CMK (cell line): ENCODE data around the gene LELP1.
A peak's percentile ranks its signal among the peaks of the same experiment; 100 is the strongest.
"Not testable (repeated sequence)": the region's sequence is repeated elsewhere in the genome, so short reads cannot be mapped to it uniquely, and the experiment has no call there.

Experiments used
- DNase-seq: peaks from one replicate; pipeline ENCODE4 v3.0.0-alpha.2; 2010; ENCODE audit warnings: low read depth

The LELP1 gene

GRCh38 chr1:153203130-153203529 lies at the start of gene LELP1:
Gene LELP1 (plus strand): TSS chr1:153203430. CDS start chr1:153204708, 1,278 bp downstream.
- DNase-seq = no peak

DNA sequence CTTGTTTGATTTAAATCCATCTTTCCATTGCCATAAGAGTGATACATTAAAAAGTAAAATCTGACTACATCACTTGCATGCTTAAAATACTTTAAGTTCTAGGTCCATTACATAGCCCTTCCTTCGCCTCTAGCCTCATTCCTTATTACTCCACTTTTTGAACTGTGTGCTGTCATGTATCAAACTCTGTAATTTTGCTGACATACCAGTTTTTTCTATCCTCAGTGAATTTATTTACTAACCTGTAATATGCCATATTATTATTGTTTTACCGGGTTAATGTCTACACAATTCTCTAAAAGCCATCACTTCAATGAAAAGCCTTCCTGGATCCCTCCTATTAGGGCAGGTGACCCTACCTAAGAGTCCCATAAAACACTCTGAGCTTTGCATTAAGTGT lies 47.7 kb upstream of the LELP1 start:
- DNase-seq = no peak

- DNase-seq = no peak
These were observed 34.5 kb upstream of the LELP1 start for GRCh38 chr1:153168686-153169085.

- DNase-seq = no peak
These were observed 28.6 kb upstream of the LELP1 start for GRCh38 chr1:153174624-153175023.

DNA sequence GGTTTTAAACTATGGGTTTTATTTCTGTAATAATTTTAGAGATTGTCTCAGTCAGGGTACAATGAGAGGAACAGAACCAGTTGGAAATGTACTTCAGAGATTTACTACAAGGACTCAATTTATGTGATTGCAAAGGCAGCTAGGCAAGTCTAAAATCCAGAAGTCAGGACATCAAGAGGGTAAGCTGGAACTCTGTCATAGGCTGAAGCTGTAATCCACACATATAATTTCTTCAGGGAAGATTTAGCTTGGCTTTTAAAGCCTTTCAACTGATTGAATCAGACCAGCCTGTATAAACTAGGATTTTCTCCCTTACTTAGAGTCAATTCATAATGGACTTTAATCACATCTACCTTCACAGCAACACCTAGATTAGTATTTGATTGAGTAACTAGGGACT lies 24.3 kb upstream of the LELP1 start:
- no peak for DNase-seq

- DNase-seq = no peak
These were observed 22.7 kb upstream of the LELP1 start for GRCh38 chr1:153180556-153180955.

DNA sequence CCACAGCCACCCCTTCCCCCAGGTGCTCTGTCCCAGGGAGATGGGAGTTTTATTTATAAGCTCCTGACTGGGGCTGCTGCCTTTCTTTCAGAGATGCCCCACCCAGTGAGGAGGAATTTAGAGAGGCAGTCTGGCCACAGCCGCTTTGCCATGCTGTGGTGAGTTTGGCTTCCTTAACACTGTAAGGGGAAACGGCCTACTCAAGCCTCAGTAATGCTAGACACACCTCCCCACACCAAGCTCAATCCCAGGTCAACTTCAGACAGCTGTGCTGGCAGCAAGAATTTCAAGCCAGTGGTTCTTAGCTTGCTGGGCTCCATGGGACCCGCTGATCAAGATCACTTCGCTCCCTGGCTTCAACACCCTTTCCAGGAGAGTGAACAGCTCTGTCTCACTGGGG lies 14.9 kb upstream of the LELP1 start:
- not testable (repeated sequence) for DNase-seq

DNA sequence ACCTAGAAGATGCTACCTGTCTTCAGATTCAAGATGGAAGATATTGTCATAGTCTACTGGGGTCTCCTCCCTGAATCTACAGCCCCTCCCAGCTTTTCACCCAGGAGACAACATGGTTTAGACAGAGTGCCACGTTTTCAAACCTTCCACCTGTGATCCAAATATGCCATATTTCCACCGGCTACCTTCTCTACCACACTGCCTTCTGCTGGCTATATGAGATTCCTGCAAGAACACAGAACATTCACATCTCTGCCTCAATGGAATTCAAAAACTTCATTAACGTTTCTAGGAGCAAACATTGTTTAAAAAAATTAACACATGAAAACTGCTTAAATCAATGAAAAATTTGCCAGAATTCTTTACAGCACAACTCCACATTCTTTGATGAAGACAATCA lies 12.9 kb upstream of the LELP1 start:
- no peak for DNase-seq

DNA sequence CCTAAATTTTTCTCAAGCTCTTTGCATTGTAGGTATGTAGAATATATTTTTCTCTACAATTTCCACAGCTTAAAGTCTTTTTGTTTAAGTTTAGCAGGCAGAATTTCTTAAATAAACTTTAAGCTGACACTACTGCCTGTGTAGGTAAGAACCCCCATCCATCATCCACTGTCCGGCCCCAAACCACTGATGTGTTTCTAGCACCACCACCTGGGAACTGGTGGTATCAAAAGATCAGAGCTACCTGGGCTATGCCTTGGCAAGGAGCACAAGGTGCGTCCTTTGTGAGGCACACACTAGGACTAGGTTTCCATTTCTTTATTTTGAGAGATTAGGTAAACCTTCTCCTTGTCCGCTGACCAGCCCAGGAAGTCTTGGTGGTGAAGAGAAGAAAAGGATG lies 10.5 kb upstream of the LELP1 start:
- DNase-seq = no peak

- DNase-seq = no peak
These were observed 8.7 kb upstream of the LELP1 start for GRCh38 chr1:153194331-153195050.

- no peak for DNase-seq
These were observed 8.0 kb upstream of the LELP1 start for GRCh38 chr1:153195216-153195615.

DNA sequence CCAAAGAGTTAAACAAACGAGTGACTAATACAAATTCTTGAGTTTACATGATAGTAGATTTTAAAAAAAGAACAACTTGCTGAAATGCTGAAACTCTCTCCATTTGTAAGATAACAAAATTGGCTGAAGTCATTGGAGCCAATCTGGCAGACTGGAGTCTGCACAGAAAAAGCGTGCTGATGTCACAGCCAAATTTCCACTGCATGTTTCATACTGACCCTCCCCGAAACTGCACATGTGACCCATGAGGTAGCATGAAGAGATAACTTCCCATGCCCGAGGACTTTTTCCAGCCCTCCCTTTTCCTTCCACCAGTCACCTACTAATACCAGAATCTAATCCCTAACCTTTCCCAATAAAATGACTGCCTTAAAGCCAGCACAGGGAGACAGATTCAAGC lies 1.2 kb upstream of the LELP1 start:
- no peak for DNase-seq

DNA sequence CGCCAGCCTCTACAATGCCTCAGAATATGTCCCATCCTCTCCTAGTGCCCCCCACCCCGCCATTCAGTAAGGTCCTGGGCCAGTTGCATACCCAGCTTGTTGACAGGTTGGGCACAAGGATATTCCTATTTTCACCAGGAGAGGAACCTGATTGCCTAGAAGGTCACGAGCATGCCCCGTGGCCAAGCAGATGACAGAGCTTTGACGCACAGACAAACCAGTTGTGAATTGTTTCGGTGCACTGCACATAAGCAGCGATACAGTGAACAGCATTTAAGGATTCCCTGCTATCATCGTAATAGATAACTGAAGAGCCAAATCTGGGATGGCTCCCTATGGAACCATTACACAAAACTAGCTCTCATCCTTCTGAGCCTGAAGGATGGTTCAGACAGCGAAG lies 3.4 kb downstream of the LELP1 start:
- DNase-seq = no peak

DNA sequence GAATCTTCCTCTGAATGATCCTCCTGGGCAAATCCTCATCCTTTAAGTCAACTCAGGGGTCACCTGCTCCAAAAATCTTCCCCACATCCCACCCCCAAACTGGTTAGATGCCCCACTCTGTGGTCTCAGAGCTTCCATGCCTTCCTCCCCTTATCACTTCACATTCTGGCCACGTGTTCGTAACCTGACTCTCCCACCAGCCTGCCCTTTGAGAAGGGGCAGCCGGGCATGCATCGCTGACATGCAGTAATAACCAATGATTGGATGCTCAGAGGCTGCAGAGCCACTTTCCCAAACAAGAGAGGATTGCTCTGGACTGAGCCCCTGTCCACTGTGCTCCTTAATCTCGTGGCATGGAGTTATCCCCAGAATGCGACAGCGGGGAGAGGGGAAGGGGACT lies 7.0 kb downstream of the LELP1 start:
- DNase-seq = no peak

GRCh38 chr1:153212201-153212600 lies 9.0 kb downstream of the LELP1 start:
- DNase-seq = no peak

GRCh38 chr1:153213519-153213918 lies 10.3 kb downstream of the LELP1 start:
- DNase-seq = no peak

DNA sequence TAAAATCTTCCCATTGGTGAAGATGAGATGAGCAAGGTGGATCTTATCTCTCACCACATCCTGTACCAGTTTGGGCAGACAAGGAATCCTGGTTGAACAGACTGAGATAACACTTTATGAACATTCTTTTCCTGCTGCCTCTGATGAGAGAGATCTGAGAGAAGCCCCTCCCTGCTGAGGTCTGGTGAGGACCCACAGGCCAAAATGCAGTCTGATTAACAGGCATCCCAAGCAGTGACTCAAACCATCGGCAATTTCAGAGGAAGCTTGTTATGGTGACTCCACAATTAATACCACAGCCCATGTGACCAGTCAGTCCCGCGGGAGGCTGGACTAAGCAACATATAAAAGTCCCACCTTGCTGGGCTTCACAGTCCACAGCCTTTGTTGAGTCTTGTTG lies 14.0 kb downstream of the LELP1 start, which contains the start of gene PRR9:
Gene PRR9, plus strand, starts transcription at position 373 of the 400 bp plus-strand sequence. CDS start 561 bp downstream, outside the sequence.
- peak; percentile 57 for DNase-seq

- no peak for DNase-seq
These were observed 14.7 kb downstream of the LELP1 start for GRCh38 chr1:153217744-153218416.

DNA sequence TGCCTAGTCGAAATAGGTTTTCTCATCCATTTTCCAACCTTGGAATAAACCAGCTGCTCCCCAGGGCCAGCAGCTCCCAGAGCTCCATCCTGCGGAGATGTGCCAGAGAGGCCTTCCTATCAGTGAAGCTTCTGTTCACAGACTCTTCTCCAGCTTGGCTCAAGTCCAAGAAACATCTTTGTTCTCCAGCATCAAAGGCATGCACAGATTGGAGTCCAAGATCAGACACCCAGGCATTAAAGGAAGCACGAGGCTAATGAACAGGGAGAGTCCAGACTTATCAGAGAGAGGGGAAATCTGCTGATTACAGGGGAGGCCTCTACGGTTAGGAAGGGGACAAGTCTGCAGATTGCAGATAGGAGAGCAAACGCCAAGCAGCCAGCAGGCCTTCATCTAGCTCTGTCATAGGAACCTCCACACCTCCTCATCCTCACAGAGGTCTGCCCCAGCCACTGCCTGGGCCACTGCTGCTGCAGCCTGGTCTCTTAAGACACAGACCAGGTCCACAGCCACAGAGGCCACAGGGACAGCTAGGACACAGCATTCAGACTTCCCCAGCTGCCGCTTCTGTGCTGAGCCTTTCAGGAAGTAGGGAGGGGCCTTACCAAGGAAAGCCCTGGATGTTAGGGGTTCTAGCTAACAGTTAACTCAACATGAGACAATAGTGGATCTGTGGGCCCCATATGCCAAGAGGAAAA lies 17.5 kb downstream of the LELP1 start:
- peak; percentile 74 for DNase-seq

DNA sequence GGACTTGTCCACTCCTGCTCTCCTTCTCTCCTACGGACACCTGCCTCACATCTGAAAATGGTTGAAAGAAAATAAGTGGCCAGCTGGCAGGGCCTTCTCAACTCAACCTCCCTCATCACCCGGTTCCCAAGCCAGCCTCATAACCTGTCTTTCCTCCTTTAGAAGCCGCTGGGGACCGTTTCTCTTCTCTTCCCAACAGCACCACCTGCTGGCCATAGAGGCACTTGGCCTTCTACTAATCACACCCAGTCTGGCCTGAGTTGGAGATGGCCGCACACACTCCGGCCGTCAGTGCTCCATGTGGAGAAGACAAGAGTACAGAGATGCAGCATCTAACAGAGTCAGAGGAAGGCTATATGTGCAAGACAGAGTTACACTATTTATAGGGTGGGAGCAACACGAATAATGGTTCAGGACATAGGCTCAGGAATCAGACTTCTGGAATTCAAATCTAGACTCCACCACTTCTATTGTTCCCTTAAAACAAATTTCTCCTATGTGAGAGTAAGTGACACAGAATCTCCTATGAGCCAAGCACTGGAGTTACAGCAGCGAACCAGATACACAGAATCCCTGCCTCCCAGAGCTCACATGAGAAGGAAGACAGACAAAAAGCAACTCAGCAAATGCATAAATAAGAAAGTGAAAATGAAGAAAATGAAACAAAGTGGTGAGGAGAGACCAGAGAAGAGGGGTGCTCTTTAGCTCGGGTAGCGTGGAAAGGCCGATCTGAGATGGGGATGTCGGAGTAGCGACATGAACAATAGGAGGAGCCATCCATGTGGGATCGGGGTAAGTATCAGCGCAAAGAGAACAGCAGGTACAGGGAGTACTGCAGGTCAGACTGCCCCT lies 20.0 kb downstream of the LELP1 start:
- DNase-seq = not testable (repeated sequence)

DNA sequence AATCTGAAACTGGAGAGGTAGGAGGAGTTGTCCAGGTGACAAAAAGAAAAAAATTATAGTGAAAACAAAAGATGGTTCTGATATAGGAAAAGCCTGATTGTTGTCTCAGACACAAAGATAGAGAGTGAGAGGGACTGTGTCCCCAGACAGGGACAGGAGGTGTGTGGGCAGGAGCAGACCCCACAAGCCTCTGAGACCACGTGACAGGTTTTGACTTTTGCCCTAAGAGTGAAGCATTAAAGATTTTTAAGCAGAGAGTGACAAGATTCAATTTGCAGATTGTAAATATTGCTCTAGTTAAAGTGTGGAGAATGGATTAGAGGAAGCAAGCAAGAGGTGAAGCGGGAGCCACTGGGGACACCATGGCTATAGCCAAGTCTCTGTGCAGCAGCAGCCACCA lies 24.6 kb downstream of the LELP1 start:
- DNase-seq = no peak

DNA sequence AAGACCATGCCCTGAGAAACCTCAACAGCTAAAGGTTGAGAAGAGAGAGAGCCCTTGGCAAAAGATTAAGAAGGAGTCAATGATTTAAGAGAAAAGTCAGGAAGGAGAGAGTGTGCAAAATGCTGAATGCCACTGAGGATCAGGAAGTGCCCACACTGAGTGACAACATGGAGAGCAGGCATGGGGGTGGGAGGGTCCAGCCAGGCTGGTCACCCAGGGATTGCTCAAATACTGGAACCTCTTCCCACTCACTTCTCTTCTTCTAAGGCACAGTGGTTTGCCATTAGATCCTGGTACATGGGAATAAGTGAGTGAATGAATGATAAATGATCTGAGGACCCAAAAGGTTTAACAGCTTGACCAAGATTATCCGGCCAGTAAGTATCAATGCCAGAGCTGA lies 25.3 kb downstream of the LELP1 start:
- DNase-seq = no peak
